GM19351 (cell line): ENCODE data around the gene PLXNC1.
A peak's percentile ranks its signal among the peaks of the same experiment; 100 is the strongest.

Experiments used
- ATAC-seq: cut with Tn5 transposase; IDR thresholded peaks from one replicate; pipeline ENCODE4 v1.9.1; 2021; ENCODE audit warnings: mild to moderate bottlenecking, moderate library complexity; ENCODE audit not compliant: unreplicated experiment

PLXNC1 gene

DNA sequence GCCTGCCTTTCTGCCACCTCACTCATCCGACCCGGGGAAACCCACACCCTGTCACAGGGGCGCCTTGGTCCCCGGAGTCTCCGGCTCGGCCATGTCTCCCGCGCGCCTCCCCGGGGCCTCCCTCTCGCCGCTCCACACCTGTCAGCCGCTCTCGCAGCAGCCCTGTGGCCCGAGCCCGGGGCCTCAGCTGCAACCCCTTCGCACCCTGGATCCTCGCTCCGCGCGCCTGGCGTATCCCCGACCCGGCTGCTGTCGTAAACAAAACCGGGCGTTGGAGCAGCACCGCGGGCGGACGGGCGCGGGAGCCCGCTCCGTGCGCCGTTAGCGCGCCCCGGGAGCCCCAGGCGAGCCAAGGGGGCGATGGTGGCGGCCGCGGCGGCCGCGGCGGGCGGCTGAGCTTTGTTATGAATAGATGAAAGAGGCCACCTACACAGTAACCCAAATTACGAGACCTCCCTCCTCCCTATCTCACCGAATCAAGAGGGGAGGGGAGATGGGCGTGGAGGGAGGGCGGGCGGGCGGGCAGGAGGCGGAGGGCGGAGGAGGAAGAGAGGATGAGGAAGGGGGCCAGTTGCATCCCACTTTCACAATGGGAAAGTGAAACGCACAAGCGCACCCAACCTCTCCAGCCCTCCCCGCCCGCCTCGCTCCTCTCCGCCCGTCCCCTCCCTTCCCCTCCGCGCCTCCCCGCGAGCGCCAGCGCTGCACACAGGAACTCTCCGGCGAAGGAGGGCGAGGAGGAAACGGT lies at the start of gene PLXNC1:
Gene PLXNC1 (plus strand): TSS at position 587 of the 748 bp plus-strand sequence. CDS start 395 bp downstream, outside the sequence.
- ATAC-seq: peak; percentile 38

DNA sequence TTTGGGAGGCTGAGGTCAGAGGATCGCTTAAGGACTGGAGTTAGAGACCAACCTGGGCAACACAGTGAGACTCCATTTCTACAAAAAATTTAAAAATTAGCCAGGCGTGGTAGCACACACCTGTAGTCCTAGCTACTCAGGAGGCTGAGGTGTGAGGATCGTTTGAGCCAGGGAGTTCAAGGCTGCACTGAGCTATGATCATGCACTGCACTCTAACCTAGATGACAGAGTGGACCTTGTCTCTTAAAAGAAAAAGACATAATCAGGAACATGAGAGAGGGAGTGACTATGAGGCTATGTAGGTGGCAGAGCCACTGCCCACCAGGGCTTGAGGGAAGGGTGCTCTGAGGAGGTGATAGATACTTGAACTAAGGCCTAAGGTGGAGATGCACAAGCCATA lies 49.2 kb upstream of the PLXNC1 start:
- ATAC-seq: no peak

DNA sequence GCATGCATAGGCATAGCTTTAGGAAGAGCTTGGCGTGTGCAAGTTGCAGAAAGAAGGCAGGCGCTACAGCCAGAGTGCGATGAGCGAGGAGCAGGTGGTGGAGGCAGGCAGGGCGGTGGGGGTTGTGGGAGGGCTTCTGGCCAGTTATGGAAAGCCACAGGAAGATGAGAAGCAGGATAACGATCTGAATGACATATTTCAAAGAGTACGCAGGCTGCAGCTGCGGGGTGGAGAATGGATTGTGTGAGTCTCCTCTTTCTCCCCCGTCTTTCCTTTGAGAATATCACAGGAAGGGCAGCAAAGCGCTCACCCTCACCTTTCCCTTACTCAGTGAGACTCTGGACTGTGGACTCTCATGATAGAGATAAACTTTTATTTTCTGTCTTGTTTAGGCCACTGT lies 48.7 kb upstream of the PLXNC1 start:
- ATAC-seq: no peak

GRCh38 chr12:94100211-94100627 lies 48.2 kb upstream of the PLXNC1 start:
- ATAC-seq: no peak

- ATAC-seq: peak; percentile 52
Observed at GRCh38 chr12:94100990-94101737, 47.2 kb upstream of the PLXNC1 start.

DNA sequence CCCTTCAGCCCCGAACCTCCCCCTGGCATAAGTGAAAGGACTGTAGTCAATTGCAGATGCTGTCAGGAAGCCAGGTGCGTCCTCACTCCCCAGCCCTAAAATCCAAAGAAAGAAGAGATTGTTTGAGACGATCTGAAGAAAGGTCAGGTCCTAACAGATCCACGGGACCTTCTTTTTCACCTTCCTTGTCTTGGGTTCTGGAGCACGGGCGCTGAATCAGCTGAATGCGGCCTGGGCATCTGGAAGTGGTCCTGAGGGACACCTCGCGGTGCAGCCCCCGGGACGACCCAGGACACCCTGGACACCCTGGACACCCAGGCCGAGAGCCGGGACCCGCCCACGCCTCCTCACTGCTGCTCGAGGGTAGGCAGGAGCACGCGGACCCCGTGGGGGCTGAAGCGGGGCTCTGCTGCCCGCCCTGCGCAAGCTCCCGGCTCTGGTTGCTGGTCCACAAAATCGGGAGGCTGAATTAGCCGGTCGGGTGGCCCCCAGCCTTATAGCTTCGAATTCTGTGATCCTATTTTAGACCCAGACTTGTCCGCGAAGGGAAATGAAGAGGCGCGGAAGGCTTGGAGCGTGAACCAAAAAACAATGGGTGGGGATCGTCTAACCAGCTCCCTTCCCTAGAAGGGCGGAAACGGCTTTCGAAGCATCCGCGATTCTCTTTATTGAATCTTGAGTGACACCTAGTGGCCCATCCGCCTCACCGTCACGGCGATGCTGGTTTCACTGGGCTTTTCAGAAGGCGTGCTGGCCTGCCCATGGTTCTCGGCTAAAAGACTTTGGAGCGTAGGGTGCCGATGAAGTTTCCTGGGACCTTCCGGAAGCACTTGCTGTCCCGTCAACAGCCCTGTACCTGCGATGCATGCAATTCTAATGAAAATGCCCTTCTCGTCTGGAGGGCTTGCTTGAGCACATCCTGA lies 46.4 kb upstream of the PLXNC1 start:
- ATAC-seq: peak; percentile 77

DNA sequence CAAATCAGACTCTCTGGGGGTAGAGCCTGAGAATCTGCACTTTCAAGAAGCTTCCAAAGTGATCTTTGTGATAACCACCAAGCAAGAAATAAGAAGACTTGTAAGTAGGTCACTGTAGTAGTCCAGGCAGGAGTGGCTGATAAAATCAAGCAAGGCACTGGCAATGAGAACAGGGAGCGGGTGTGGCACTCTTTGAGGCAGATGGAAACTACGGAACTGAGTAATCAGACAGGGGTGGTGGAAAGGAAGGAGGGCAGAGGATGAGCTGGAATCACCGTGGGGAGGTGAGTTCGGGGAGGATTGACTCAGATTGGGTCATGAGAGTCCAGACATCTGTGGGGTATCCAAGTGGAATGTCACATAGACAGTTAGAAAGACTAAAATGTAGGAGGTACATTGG lies 44.4 kb upstream of the PLXNC1 start:
- ATAC-seq: no peak

- no peak for ATAC-seq
Observed at GRCh38 chr12:94107910-94108309, 40.5 kb upstream of the PLXNC1 start.

DNA sequence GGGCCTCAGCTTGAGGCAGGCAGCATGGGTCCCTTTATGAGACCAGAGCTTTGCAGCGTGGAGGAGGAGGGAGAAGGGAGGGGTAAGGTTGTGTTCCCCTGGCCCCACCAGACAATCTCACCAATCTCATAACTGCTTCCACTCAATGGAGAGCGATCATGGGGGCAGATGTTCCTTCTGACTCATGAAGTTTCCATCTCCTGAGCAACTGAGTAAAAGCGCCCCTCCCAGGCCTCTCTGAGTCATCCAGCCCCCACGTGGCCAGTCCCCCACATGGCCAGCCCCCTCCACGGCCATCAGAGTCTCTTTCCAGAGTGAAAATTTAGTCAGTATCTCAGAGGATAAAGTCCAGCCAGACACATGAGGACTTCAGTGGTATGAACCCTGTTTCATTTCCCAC lies 39.2 kb upstream of the PLXNC1 start:
- ATAC-seq: no peak

GRCh38 chr12:94110258-94110657 lies 38.1 kb upstream of the PLXNC1 start:
- ATAC-seq: no peak

GRCh38 chr12:94111302-94111701 lies 37.1 kb upstream of the PLXNC1 start:
- no peak for ATAC-seq

DNA sequence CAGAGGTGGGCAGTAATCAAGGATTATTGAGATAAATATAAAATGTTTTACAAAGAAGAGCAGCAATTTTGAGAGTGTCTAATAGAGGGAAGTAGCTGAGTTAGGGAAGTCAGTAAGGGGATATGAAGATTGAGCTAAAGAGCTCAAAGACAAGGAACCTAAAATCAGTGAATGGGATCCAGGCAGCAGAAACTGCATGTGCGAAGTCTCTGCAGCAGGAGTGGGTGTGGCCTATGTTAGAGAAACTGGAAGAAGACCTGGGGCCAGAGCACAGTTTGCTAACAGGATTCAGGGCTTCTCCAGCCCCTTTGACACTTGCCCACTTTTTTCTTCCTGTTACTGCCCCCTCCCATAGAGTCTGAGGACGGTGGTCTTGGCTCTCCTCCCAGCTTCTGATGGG lies 36.3 kb upstream of the PLXNC1 start:
- no peak for ATAC-seq

- ATAC-seq: no peak
Observed at GRCh38 chr12:94114166-94114565, 34.2 kb upstream of the PLXNC1 start.

DNA sequence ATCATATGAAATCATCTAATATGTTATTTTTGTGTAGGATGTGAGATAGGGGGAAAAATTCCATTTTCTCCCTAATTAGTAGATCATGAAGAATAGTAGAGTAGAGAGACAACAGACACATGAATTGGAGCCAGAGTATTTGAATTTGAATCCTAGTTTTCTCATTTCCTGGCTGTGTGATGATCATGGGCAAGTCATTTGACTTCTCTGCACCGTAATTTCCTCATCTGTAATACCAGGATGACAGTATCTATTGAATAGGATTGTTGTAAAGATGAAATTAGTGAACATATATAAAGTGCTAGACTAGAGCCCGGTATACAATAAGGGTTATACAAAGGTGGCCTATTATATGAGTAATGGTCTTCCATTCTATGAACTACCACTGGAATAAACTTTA lies 32.2 kb upstream of the PLXNC1 start:
- ATAC-seq: no peak

DNA sequence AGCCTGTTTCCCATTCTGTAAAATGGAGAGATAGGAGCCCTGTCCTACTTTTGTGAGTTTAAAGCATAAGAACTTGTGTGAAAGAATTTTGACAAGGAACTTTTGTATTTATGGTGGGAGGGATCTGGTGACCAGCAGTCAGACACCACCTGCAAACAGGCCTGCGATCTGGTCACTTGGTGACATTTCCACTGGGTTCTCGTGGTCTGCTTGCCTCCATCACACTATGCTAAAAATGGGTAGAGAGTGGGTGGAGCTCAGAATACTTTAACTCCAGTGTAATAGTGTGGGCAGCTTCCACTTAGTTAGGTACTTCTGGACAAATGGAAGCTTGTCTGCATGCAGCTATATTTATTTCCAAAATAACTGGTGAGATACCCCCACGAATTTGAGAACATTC lies 26.5 kb upstream of the PLXNC1 start:
- no peak for ATAC-seq

DNA sequence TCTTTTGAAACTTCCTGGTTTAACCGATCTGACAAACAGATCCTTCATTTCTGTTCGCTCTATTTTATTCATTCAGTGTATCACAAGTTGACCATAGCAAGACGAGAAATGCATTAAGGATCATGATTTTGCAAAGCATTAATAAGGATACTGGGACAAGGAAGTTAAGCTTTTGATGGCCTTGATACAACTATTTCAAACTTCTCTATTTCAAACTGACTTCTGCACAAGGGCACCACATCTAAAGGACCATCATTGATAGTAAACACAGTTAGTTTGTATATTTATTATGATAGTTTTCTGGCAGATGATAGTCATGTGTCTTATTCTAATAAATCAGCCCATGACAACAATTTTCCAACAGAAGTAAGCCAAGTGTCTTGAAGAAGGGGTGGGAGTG lies 25.8 kb upstream of the PLXNC1 start:
- ATAC-seq: no peak

GRCh38 chr12:94123127-94123526 lies 25.2 kb upstream of the PLXNC1 start:
- peak; percentile 51 for ATAC-seq

DNA sequence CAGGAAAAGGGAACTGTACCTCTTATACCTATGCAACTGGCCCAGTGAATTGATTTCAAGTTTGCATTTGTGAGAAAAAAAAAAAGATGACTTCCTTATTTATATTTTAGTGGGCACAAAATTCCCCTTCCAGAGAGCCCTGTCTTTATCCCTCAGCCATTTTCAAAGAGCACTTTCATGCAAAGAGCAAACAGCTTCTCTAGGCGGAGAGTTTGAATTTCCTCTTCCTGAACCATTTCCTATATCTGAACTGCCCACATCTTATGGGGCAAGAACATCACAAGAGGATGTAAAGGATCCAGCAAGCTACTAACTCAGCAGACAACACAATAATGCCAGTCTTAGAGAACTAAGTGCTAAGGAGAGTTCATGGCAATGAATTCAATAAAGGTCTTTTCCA lies 22.3 kb upstream of the PLXNC1 start:
- no peak for ATAC-seq

- ATAC-seq: no peak
Observed at GRCh38 chr12:94127239-94128131, 20.9 kb upstream of the PLXNC1 start.

DNA sequence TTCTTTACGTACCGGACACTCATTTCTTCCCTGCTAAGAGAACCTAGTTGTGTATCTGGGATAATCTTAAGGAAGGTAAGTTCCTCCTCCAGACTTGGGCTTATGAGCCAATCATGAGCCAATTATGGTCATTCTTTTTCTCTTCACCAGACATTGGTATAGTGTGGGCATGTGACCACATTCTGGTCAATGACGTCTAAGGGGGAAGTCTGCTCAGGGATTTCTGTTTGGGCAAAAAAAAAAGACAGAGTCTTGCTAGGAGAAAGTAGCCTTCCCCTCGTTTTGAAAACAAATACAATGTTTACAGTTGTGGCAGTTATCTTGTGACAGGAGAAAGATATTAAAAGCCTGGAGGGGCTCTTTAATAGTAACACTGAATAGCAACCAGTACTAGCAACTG lies 20.1 kb upstream of the PLXNC1 start:
- ATAC-seq: no peak
